HG02678 (cell line): Measurements from ENCODE around the gene ASB10.

Source experiments
- ATAC-seq: cut with Tn5 transposase; IDR thresholded peaks from one replicate; pipeline ENCODE4 v1.9.1; 2021; ENCODE audit warnings: mild to moderate bottlenecking, moderate library complexity; ENCODE audit not compliant: unreplicated experiment

Gene ASB10

GRCh38 chr7:151137791-151138152 is 49.3 kb downstream of the ASB10 start:
- no peak for ATAC-seq

GRCh38 chr7:151137076-151137675 is 49.9 kb downstream of the ASB10 start:
- ATAC-seq, result no peak

- no peak for ATAC-seq
These were observed 50.9 kb downstream of the ASB10 start for GRCh38 chr7:151135866-151136843.

DNA sequence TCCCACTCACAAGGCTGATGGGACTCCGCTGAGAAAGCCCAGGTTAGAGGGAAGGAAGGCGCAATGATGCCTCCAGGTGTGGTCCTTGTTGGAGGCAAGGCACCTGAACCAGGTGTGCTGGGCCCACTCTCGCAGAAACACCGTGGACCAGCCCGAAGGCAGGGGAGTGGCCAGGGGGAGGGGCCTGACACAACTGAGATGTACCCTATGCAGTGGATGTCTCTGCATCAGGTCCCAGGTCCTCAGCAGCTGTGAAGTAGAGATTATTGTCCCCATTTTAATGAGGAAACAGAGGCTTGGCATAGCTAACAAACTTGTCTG is 51.6 kb downstream of the ASB10 start:
- ATAC-seq, result no peak

DNA sequence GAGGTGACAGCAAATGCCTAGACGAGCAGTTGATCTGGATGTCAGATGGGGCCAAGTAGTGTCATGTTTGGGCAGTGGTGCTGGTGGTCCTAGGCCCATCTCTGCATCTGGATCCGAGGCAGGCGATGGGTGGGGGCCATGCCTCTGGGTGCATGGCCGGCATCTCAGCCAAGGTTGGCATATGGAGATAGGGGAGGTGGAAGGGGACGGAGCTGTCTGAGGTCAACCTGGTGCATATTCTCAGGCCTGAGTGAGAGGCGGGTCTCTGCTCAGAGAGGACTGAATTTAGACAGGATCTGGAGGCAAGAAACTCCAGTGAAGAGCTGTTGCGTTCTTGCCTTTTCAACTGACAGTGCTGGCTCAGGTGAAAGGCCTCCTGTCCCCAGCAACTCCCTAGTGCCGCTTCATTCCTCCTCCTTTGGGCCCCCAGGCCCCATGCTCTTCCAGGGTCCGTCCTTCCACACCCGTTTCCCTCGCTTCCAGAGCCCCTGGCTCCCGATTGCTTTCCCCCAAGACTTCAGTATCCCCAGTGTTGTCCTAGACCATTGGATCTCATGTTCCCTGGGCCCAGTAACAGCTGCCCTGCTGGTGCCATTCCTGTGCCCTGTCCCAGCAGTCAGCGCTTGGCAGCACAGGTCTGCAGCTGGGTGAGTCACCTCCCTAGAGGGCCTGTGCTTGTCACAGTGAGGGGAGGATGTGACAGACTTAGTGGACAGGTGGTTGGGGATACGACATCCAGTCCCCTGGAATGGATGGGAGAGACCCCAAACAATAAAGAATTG is 52.1 kb downstream of the ASB10 start:
- ATAC-seq, result no peak

DNA sequence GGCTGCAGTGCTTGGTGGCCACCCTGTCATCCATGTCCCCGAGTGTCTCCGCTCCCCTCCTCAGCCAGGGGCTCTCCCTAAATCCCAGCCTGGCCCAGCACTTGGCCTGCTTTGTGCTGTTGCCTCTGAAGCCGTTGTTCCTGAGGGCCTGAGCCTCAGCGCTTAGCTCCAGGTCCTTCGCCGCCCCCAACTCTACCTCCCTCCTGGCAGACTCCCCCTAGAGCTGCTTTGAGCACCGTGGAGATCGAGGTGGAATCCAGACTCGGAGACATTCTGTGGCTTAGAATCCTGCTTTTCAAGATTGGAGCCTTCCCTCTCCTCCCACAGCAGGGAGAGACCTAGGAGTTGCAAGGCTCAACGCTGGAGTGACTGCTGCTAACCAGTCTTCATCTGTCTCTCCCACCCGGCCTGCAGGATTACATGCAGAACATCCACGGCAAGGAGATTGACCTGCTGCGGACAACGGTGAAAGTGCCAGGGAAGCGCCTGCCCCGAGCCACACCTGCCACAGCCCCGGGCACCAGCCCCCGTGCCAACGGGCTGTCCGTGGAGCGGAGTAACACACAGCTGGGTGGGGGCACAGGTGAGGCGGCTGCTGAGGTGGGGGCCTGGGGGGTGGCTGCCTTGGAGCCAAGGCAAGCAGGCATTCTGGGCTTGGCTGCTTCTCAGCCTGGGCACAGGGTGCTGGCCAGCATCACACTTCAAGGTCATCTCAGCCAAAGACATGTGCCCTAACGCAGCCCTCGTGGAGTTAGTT is 52.9 kb downstream of the ASB10 start:
- no peak for ATAC-seq

- ATAC-seq, result no peak
These were observed 53.6 kb downstream of the ASB10 start for GRCh38 chr7:151133266-151133985.

- ATAC-seq, result no peak
These were observed 54.4 kb downstream of the ASB10 start for GRCh38 chr7:151132461-151133205.

GRCh38 chr7:151131592-151132293 is 55.3 kb downstream of the ASB10 start:
- ATAC-seq, result no peak

DNA sequence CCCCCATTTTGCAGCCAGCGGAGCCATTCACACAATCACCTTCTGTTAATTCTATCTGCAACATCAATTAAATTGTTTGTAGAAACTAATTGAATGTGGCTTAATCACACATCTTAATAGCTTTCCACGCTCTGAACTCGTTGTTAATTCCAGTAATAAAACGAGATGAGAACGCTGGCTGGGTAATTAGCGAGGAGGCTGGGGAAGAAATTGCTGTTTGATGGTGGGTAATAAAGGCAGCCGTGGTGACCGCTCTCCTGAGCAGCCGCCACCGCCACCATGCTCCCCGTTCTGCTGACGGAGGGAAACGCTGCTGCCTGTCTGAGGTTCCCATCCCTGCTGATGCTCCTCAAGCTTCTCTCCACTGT is 55.8 kb downstream of the ASB10 start:
- no peak for ATAC-seq

DNA sequence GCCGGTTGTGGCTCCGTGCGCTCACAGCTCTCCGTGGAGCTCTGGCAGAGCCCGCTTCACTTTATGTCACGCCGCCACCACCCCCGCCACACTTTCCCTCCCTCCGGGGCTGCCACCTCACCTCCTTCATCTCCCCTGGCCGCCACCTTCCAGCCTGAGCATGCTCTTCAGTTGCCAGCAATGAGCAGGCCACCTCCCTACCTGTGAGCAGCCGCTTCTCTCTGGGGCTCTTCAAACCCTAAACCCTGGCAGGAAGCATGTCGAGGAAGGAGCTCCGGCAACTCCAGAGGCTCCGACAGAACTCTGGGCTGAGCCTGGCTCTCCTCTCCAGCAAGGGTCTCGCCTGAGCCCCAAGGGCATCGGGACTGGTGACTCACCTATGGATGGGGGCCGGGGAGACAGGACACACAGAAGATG is 56.3 kb downstream of the ASB10 start:
- ATAC-seq, result no peak

GRCh38 chr7:151129960-151130591 is 57.0 kb downstream of the ASB10 start:
- no peak for ATAC-seq

DNA sequence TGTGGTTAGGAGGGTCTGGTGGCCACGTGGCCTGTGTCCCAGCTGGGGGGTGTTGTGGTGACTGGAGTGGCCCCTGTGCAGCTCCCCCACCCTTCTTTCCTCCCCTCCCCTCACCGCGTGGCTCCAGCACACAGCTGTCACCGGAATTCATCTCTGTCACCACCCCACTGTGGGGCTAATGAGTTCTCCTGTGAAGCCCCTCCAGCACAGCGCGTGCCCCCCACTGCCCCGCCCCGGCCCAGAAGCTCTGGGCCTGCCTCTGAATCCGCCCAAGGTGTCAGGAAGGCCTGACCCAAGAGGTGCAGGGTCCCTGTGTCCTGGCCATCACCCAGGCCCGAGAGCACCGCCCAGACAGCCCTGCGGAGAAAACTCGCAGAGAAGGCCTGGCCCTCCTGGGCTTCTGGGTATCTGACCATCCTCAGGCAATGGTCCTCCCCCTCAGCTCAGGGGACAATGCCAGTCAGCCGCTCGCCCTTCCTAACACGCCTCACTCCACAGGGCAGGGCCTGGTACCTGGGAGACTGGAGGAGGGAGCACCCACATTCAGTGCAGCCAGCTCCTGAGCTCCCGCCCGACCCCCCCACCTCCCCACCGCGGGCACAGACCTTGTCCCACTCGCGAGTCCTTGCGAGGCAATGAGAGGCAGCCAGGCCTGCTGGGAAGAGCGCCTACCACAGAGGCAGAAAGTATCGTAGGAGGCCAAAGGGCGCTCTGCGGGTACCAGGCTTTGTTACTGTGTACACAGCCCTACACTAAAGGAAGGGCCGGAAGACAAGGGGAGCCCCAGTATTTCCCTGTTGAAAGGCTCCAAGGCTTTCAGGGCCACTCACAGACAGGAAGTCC is 57.7 kb downstream of the ASB10 start:
- no peak for ATAC-seq

DNA sequence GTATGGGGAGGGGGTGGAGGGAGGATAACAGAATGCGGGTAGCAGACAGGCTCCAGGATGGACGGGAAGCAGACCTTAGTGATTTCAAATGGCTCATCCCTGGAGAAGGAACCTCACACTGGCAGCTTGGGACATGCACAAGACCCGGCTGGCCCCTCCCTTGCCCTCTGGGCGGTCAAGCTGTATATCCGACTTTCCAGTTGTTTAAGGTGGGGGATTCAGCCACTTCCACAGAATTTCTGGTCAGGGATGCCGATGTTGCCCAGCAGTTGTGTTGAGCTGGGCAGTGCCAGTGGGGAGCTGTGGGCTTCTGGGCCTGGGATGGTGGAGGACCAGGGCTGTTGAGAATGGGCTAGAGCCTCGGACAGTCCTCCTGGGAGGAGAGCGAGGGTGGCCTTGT is 58.3 kb downstream of the ASB10 start:
- no peak for ATAC-seq

DNA sequence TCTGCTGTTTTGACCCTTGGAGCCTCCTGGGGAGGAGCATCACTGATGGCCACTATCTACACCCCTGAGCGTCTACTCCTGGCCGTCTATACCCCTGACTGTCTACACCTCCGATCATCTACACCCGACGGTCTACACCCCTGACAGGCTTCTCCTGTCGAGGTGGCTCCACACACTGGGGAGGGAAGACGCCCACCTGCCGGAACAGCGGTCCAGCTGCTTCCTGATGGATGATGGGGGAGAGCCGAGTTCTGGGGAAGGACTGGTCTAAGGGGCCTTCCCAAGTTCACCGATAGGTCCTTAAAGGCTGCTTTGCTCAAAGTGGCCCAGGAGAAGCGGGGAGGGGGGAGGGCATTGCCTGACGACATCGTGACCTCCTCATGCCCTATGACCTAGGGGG is 58.9 kb downstream of the ASB10 start:
- no peak for ATAC-seq

- ATAC-seq, result no peak
These were observed 60.4 kb downstream of the ASB10 start for GRCh38 chr7:151126491-151127137.

GRCh38 chr7:151125846-151126481 is 61.1 kb downstream of the ASB10 start:
- ATAC-seq, result no peak
